IMR-90 (cell line): Measurements from ENCODE around the gene TBC1D12. TPM values are rescaled to one million over a fixed set of nuclear protein-coding genes. Genes with fewer than 3 reads are reported as not detected.
A peak's percentile ranks its signal among the peaks of the same experiment; 100 is the strongest.

Source experiments
- ATAC-seq: fragments of 200-7000 bp; cut with Tn5 transposase; 2 replicates; pipeline ENCODE4 v1.9.1; 2020; ENCODE audit warnings: low read depth, mild to moderate bottlenecking, moderate library complexity
- BruUV-seq: library from RNA; stranded (reverse); fragments of 400-500 nt; replicated peaks from 2 replicates; lab custom pipeline; 2021; lab: Mats Ljungman, UMichigan
- CTCF ChIA-PET: fragments of 300-600 bp; formaldehyde crosslinking; extraction: SDS; loops from one replicate; lab custom pipeline; 2021; ENCODE audit warnings: antibody characterized with exemption; lab: Yijun Ruan, JAX
- POLR2A ChIA-PET: fragments of 300-600 bp; sonication (Branson Sonifier 250); formaldehyde crosslinking; loops from one replicate; lab custom pipeline; 2022; ENCODE audit warnings: antibody characterized with exemption; ENCODE audit not compliant: unreplicated experiment; lab: Charles Lee
- DNase-seq: peaks from one replicate; pipeline ENCODE4 v3.0.0; 2013
- H2AFZ ChIP-seq: replicated peaks from 2 replicates; pipeline ENCODE3; 2013; ENCODE audit warnings: low read length, mild to moderate bottlenecking; ENCODE audit not compliant: poor library complexity
- H2AK5ac ChIP-seq: 2 replicates; pipeline ENCODE4 v1.6.1; 2013; ENCODE audit warnings: low read depth, low read length, inconsistent platforms
- H2AK9ac ChIP-seq: replicated peaks from 2 replicates; pipeline ENCODE3; 2013; ENCODE audit warnings: mild to moderate bottlenecking, low read depth, low read length, moderate library complexity; ENCODE audit not compliant: poor library complexity
- H2BK120ac ChIP-seq: 2 replicates; pipeline ENCODE4 v1.6.1; 2013; ENCODE audit warnings: low read depth, low read length, inconsistent platforms
- H2BK15ac ChIP-seq: 3 replicates; pipeline ENCODE4 v1.6.1; 2013; ENCODE audit warnings: low read depth, low read length, inconsistent platforms
- H2BK20ac ChIP-seq: 2 replicates; pipeline ENCODE4 v1.6.1; 2013; ENCODE audit warnings: low read depth, mild to moderate bottlenecking, inconsistent platforms, low read length, moderate library complexity
- H2BK5ac ChIP-seq: 2 replicates; pipeline ENCODE4 v1.6.1; 2013; ENCODE audit warnings: mild to moderate bottlenecking, low read depth, low read length, inconsistent platforms; ENCODE audit not compliant: poor library complexity, severe bottlenecking
- H3K14ac ChIP-seq: replicated peaks from 2 replicates; pipeline ENCODE4 v1.6.1; 2013; ENCODE audit warnings: low read depth, low read length, inconsistent platforms
- H3K18ac ChIP-seq: 2 replicates; pipeline ENCODE4 v1.6.1; 2013; ENCODE audit warnings: low read depth, low read length, control low read depth
- H3K23ac ChIP-seq: 2 replicates; pipeline ENCODE4 v1.6.1; 2013; ENCODE audit warnings: low read depth, low read length, inconsistent platforms
- H3K27ac ChIP-seq: 2 replicates; pipeline ENCODE4 v1.5.1; 2013; ENCODE audit warnings: mild to moderate bottlenecking, control low read depth, low read length; ENCODE audit not compliant: insufficient read depth
- H3K27me3 ChIP-seq: 2 replicates; pipeline ENCODE4 v1.6.1; 2013; ENCODE audit warnings: low read length; ENCODE audit not compliant: control insufficient read depth, insufficient read depth
- H3K36me3 ChIP-seq: 2 replicates; pipeline ENCODE4 v1.6.1; 2013; ENCODE audit warnings: low read length, mixed read lengths; ENCODE audit not compliant: control insufficient read depth, insufficient read depth
- H3K4ac ChIP-seq: 2 replicates; pipeline ENCODE4 v1.6.1; 2013; ENCODE audit warnings: low read depth, low read length, inconsistent platforms
- H3K4me1 ChIP-seq: 2 replicates; pipeline ENCODE4 v1.6.1; 2013; ENCODE audit warnings: low read length, mixed read lengths; ENCODE audit not compliant: control insufficient read depth, insufficient read depth
- H3K4me2 ChIP-seq: 2 replicates; pipeline ENCODE4 v1.6.1; 2013; ENCODE audit warnings: low read depth, mild to moderate bottlenecking, control low read depth, low read length, moderate library complexity
- H3K4me3 ChIP-seq: 2 replicates; pipeline ENCODE4 v1.5.1; 2013; ENCODE audit warnings: low read depth, mild to moderate bottlenecking, control low read depth, low read length, moderate library complexity; ENCODE audit not compliant: insufficient read depth
- H3K56ac ChIP-seq: 2 replicates; pipeline ENCODE4 v1.6.1; 2013; ENCODE audit warnings: low read length, inconsistent platforms; ENCODE audit not compliant: insufficient read depth; ENCODE audit errors: extremely low read depth
- H3K79me1 ChIP-seq, 2 experiments: 2 replicates each; pipeline ENCODE4 v1.6.1; 2013; ENCODE audit warnings: low read length in 2 of 2, inconsistent platforms in 1 of 2, low read depth in 1 of 2
- H3K9ac ChIP-seq: 2 replicates; pipeline ENCODE4 v1.6.1; 2013; ENCODE audit warnings: low read depth, low read length, control low read depth
- H3K9me1 ChIP-seq: 2 replicates; pipeline ENCODE4 v1.6.1; 2013; ENCODE audit warnings: low read length, inconsistent platforms; ENCODE audit not compliant: insufficient read depth
- H3K9me3 ChIP-seq: 2 replicates; pipeline ENCODE4 v1.6.1; 2013; ENCODE audit warnings: low read length; ENCODE audit not compliant: control insufficient read depth, insufficient read depth
- H4K20me1 ChIP-seq: 2 replicates; pipeline ENCODE4 v1.6.1; 2013; ENCODE audit warnings: low read length, inconsistent platforms; ENCODE audit not compliant: insufficient read depth
- H4K5ac ChIP-seq: 2 replicates; pipeline ENCODE4 v1.6.1; 2013; ENCODE audit warnings: mild to moderate bottlenecking, low read depth, low read length, control low read depth
- H4K8ac ChIP-seq, 2 experiments: 2 replicates each; pipeline ENCODE4 v1.6.1; 2013; ENCODE audit warnings: low read depth in 2 of 2, low read length in 2 of 2, control low read depth in 1 of 2, inconsistent platforms in 1 of 2
- H4K91ac ChIP-seq: 2 replicates; pipeline ENCODE4 v1.6.1; 2013; ENCODE audit warnings: low read depth, low read length, inconsistent platforms; ENCODE audit not compliant: insufficient read depth
- FOS ChIP-seq: fragments of 150-350 bp; IDR thresholded peaks from 2 replicates; pipeline ENCODE4 v1.6.1; 2016; ENCODE audit warnings: low read depth, low read length
- MAFK ChIP-seq: IDR thresholded peaks from 2 replicates; pipeline ENCODE4 v1.6.1; 2012; ENCODE audit warnings: low read depth, low read length, improper control_type of control experiment
- MAZ ChIP-seq: IDR thresholded peaks from 2 replicates; pipeline ENCODE4 v1.6.1; 2012; ENCODE audit warnings: low read depth, mild to moderate bottlenecking, low read length, improper control_type of control experiment, moderate library complexity, borderline replicate concordance
- MXI1 ChIP-seq: IDR thresholded peaks from 2 replicates; pipeline ENCODE4 v1.6.1; 2012; ENCODE audit warnings: low read depth, mild to moderate bottlenecking, low read length, moderate library complexity, borderline replicate concordance
- NFE2L2 ChIP-seq: fragments of 150-350 bp; IDR thresholded peaks from 2 replicates; pipeline ENCODE4 v1.6.1; 2016; ENCODE audit warnings: low read depth, mild to moderate bottlenecking, low read length
- POLR2A ChIP-seq: IDR thresholded peaks from 2 replicates; pipeline ENCODE4 v1.6.1; 2012; ENCODE audit warnings: mild to moderate bottlenecking, low read depth, low read length
- RCOR1 ChIP-seq: IDR thresholded peaks from 2 replicates; pipeline ENCODE4 v1.6.1; 2012; ENCODE audit warnings: mild to moderate bottlenecking, low read length, improper control_type of control experiment; ENCODE audit not compliant: insufficient replicate concordance
- RFX5 ChIP-seq: IDR thresholded peaks from 2 replicates; pipeline ENCODE4 v1.8.0; 2012; ENCODE audit warnings: low read depth, mild to moderate bottlenecking, low read length, moderate library complexity
- SMC3 ChIP-seq: fragments of 150-350 bp; IDR thresholded peaks from 2 replicates; pipeline ENCODE4 v1.6.1; 2016; ENCODE audit warnings: low read depth, mild to moderate bottlenecking, antibody characterized with exemption, low read length, moderate library complexity
- WGBS, 2 experiments: methylation state at CpG; one replicate each; pipeline versions ENCODE4 v1.1.5 to v1.1.7; 2013; ENCODE audit warnings: missing lambda C conversion rate in 2 of 2; ENCODE audit not compliant: insufficient read length in 1 of 2; ENCODE audit errors: extremely low coverage in 2 of 2; 5-methylcytosine and 5-hydroxymethylcytosine counted together
- dilution Hi-C: fragments of 300-500 bp; cut with HindIII; formaldehyde crosslinking; loops from one replicate; pipeline ENCODE4 v1.14.3; 2018; ENCODE audit warnings: low sequenced_read_pairs; ENCODE audit not compliant: unreplicated experiment
- in situ Hi-C: fragments of 300-500 bp; cut with MboI; formaldehyde crosslinking; loops from 3 replicates; pipeline ENCODE4 v1.14.3; 2019; ENCODE audit warnings: low sequenced_read_pairs, inconsistent platforms, mixed read lengths
- intact Hi-C: fragments of 100-400 bp; cut with micrococcal nuclease; formaldehyde crosslinking; loops from 2 replicates; pipeline ENCODE4 v1.10.0; 2022
- polyA plus RNA-seq, 3 experiments: library from polyadenylated mRNA; depleted of rRNA; stranded (reverse); fragments of >200 nt; gene quantifications; 2 replicates each; pipeline ENCODE4 v1.2.3, GENCODE V29; 2012; ENCODE audit warnings: low replicate concordance in 1 of 3
- total RNA-seq: library from RNA; depleted of rRNA; stranded (reverse); fragments of >200 nt; gene quantifications from 2 replicates; pipeline ENCODE4 v1.2.3, GENCODE V29; 2012
- TF ChIP-seq, protein P1 (sequence below): fragments of 150-350 bp; IDR thresholded peaks from 2 replicates; pipeline ENCODE4 v1.6.1; 2016; ENCODE audit warnings: low read depth, mild to moderate bottlenecking, low read length, moderate library complexity, borderline replicate concordance

The TBC1D12 gene
- total and polyA plus RNA-seq, 2 of the 4 experiments (the other 2 are of a cell fraction) = 1.9 to 5.4 TPM

DNA sequence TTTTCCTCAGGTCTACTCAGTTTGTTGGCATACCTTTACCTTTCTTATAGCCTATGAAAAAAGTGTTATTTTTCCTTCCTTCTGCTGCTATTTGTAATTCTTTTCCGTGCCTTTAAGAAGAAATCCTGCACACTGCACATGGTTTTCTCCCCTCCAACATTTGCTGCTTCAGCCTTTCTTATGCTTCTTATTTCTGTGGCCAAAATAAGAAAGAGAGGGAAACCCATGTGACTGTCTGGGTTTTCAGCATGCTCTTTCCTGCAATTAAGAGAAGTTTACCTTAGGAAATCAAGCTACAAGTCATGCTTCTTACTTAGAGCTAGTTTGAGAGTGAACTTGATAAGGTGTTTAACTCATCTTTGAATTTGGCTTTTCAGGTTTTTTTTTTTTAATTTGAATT lies 11.0 kb downstream of the TBC1D12 start:
- no peak overlapping the region for H3K23ac ChIP-seq
- no peak overlapping the region for H2AK9ac ChIP-seq
- no peak overlapping the region for H3K9ac ChIP-seq
- H4K91ac ChIP-seq = no peak overlapping the region
- H3K4me3 ChIP-seq = no peak overlapping the region
- CTCF ChIA-PET = interaction anchor here (0.6 to 0.7 kb wide), 2 partner anchors 16 kb away, joined by 3 to 5 read pairs; no protein-coding TSS in a partner anchor
- WGBS, 2 experiments = no CpG with 5 or more reads among the region's 1 CpG
- no peak overlapping the region for H2AFZ ChIP-seq
- dilution Hi-C loops = no loop called here
- peak overlapping the region; percentile 37 for H3K4ac ChIP-seq
- ATAC-seq (no peak), DNase-seq (no peak)
- peak overlapping the region; percentile 45; the same call in 1 of the 2 replicates for H3K18ac ChIP-seq
- H3K9me3 ChIP-seq = no peaks in the 10 kb centered on the region
- intact Hi-C loops = no loop called here
- no peak for TF ChIP-seq MAZ
- TF ChIP-seq RCOR1 = no peak
- TF ChIP-seq, protein P1, sequence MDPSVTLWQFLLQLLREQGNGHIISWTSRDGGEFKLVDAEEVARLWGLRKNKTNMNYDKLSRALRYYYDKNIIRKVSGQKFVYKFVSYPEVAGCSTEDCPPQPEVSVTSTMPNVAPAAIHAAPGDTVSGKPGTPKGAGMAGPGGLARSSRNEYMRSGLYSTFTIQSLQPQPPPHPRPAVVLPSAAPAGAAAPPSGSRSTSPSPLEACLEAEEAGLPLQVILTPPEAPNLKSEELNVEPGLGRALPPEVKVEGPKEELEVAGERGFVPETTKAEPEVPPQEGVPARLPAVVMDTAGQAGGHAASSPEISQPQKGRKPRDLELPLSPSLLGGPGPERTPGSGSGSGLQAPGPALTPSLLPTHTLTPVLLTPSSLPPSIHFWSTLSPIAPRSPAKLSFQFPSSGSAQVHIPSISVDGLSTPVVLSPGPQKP = no peak
- TF ChIP-seq MAFK = no peak
- TF ChIP-seq POLR2A = no peak
- TF ChIP-seq FOS = no peak
- TF ChIP-seq RFX5 = no peak
- no peak for TF ChIP-seq MXI1
- TF ChIP-seq SMC3 = no peak
- TF ChIP-seq NFE2L2 = no peak
- POLR2A ChIA-PET = no interaction called here
- no peaks in the 10 kb centered on the region for H3K9me1 ChIP-seq
- no peak overlapping the region for H3K27ac ChIP-seq
- no peak overlapping the region for H2BK20ac ChIP-seq
- H3K4me1 ChIP-seq = peaks cover 9% of the 10 kb centered on the region
- 0 out of 2 replicates have a peak overlapping the region, but pooled peaks have one; percentile 23 for H3K4me2 ChIP-seq
- H2BK5ac ChIP-seq = no peak overlapping the region
- H3K27me3 ChIP-seq = no peaks in the 10 kb centered on the region
- in situ Hi-C loops = no loop called here
- no peak overlapping the region for H2AK5ac ChIP-seq
- no peaks in the 10 kb centered on the region for H3K36me3 ChIP-seq
- no peak overlapping the region for H2BK120ac ChIP-seq
- H4K8ac ChIP-seq = no peak overlapping the region; a peak in 1 of 4 replicates
- H2BK15ac ChIP-seq = no peak overlapping the region
- H3K79me1 ChIP-seq = peaks cover 21 to 23% of the 10 kb centered on the region in 2 experiments
- no peak overlapping the region for H3K56ac ChIP-seq
- H3K14ac ChIP-seq = 0 out of 2 replicates have a peak overlapping the region, but pooled peaks have one; percentile 34
- H4K5ac ChIP-seq = peak overlapping the region; percentile 16; the same call in 1 of the 2 replicates
- no TSS peak for BruUV-seq
- H4K20me1 ChIP-seq = peaks cover 11% of the 10 kb centered on the region; the same call in 1 of the 2 replicates
